ENCODE results near the gene SINHCAF.

The SINHCAF gene

GRCh38 chr12:31326736-31327659, 1.0 kb upstream of the SINHCAF start:
- DNase-seq = no peak

- DNase-seq = peak; percentile 48
Observed at GRCh38 chr12:31325524-31325875, 450 bp downstream of the SINHCAF start.

GRCh38 chr12:31324845-31325523, 966 bp downstream of the SINHCAF start:
- peak; percentile 57 for DNase-seq

GRCh38 chr12:31324116-31324844, 1.7 kb downstream of the SINHCAF start:
- peak; percentile 83 for DNase-seq

GRCh38 chr12:31323391-31324115, 2.4 kb downstream of the SINHCAF start:
- DNase-seq = no peak

GRCh38 chr12:31322801-31323207, 3.1 kb downstream of the SINHCAF start:
- no peak for DNase-seq

GRCh38 chr12:31321897-31322228, 4.1 kb downstream of the SINHCAF start:
- DNase-seq = no peak

- DNase-seq = no peak
Observed at GRCh38 chr12:31321186-31321896, 4.6 kb downstream of the SINHCAF start.

- DNase-seq = no peak
Observed at GRCh38 chr12:31318657-31319269, 7.2 kb downstream of the SINHCAF start.

- no peak for DNase-seq
Observed at GRCh38 chr12:31317471-31318395, 8.2 kb downstream of the SINHCAF start.

- DNase-seq = no peak
Observed at GRCh38 chr12:31316891-31317290, 9.1 kb downstream of the SINHCAF start.

- no peak for DNase-seq
Observed at GRCh38 chr12:31315784-31316465, 10.0 kb downstream of the SINHCAF start.

- DNase-seq = no peak
Observed at GRCh38 chr12:31315044-31315715, 10.8 kb downstream of the SINHCAF start.

- DNase-seq = no peak
Observed at GRCh38 chr12:31312431-31312830, 13.5 kb downstream of the SINHCAF start.

- no peak for DNase-seq
Observed at GRCh38 chr12:31311634-31312258, 14.2 kb downstream of the SINHCAF start.

GRCh38 chr12:31310488-31310887, 15.5 kb downstream of the SINHCAF start:
- no peak for DNase-seq

- no peak for DNase-seq
Observed at GRCh38 chr12:31309279-31309678, 16.7 kb downstream of the SINHCAF start.

- no peak for DNase-seq
Observed at GRCh38 chr12:31308116-31308515, 17.8 kb downstream of the SINHCAF start.

GRCh38 chr12:31306866-31307265, 19.1 kb downstream of the SINHCAF start:
- DNase-seq = no peak
